Ishikawa (cell line): ENCODE measurements around the gene UQCC2.
A peak's percentile ranks its signal among the peaks of the same experiment; 100 is the strongest.

Experiments used
- CEBPB ChIP-seq: IDR thresholded peaks from 2 replicates; pipeline ENCODE4 v1.6.1; 2012
- CREB1 ChIP-seq: IDR thresholded peaks from 2 replicates; pipeline ENCODE4 v1.6.1; 2012; ENCODE audit warnings: low read depth
- EGR1 ChIP-seq: IDR thresholded peaks from 2 replicates; pipeline ENCODE4 v1.6.1; 2012
- EP300 ChIP-seq: IDR thresholded peaks from 2 replicates; pipeline ENCODE4 v1.6.1; 2012; ENCODE audit warnings: borderline replicate concordance
- FOXM1 ChIP-seq: IDR thresholded peaks from 2 replicates; pipeline ENCODE4 v1.6.1; 2012; ENCODE audit warnings: low read depth, borderline replicate concordance
- MAX ChIP-seq: IDR thresholded peaks from 2 replicates; pipeline ENCODE4 v1.6.1; 2012
- NFIC ChIP-seq: IDR thresholded peaks from 2 replicates; pipeline ENCODE4 v1.6.1; 2012
- RAD21 ChIP-seq: IDR thresholded peaks from 2 replicates; pipeline ENCODE4 v1.6.1; 2012; ENCODE audit warnings: low read depth
- TAF1 ChIP-seq: IDR thresholded peaks from 2 replicates; pipeline ENCODE4 v1.6.1; 2012; ENCODE audit warnings: low read depth, mild to moderate bottlenecking
- TCF12 ChIP-seq: IDR thresholded peaks from 2 replicates; pipeline ENCODE4 v1.6.1; 2012; ENCODE audit warnings: low read depth
- TEAD4 ChIP-seq: IDR thresholded peaks from 2 replicates; pipeline ENCODE4 v1.6.1; 2012
- YY1 ChIP-seq: IDR thresholded peaks from 2 replicates; pipeline ENCODE4 v1.6.1; 2012; ENCODE audit warnings: low read depth
- ZBTB7A ChIP-seq: IDR thresholded peaks from 2 replicates; pipeline ENCODE4 v1.6.1; 2012; ENCODE audit warnings: low read depth
- TF ChIP-seq, protein P1 (sequence below): IDR thresholded peaks from 2 replicates; pipeline ENCODE4 v1.6.1; 2012
- TF ChIP-seq, protein P2 (sequence below): IDR thresholded peaks from 2 replicates; pipeline ENCODE4 v1.6.1; 2012; ENCODE audit warnings: low read depth, mild to moderate bottlenecking

The UQCC2 gene

DNA sequence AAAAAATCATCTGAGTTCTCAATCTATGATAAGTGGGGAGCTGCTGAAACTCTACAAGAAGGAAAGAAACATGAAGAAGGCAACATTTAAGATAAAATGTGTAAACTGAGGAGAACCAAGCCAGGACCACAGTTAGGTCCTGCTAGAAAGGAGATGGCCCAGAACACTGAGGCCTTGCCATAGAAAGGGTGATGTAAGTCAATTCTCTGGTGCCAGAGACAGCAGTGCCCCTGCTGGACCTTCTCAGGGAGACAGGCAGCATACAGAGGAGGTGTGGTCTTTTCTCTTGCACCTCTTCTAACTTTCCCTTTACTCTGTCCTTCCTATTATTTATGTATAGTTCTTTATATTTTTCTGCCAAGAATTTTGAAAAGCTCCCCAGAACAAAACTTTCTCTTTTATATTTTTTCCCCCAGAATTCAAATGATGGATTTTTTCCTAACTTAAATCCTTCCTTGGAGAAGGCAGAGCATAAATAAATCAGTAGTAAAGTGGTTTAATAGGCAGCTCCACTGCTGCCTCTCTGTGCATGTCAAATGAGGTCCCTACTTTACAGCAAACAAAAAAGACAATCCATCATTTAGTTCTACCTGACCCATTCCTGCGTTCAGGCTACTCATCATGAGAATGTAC, 9.0 kb downstream of the UQCC2 start:
- TF ChIP-seq MAX (no peak), EP300 (no peak), RAD21 (peak; percentile 52)

GRCh38 chr6:33700391-33701050, 11.0 kb downstream of the UQCC2 start:
- peak; percentile 72 for TF ChIP-seq RAD21
- no peak for TF ChIP-seq ZBTB7A
- TF ChIP-seq, protein P1, sequence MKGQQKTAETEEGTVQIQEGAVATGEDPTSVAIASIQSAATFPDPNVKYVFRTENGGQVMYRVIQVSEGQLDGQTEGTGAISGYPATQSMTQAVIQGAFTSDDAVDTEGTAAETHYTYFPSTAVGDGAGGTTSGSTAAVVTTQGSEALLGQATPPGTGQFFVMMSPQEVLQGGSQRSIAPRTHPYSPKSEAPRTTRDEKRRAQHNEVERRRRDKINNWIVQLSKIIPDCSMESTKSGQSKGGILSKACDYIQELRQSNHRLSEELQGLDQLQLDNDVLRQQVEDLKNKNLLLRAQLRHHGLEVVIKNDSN = no peak

DNA sequence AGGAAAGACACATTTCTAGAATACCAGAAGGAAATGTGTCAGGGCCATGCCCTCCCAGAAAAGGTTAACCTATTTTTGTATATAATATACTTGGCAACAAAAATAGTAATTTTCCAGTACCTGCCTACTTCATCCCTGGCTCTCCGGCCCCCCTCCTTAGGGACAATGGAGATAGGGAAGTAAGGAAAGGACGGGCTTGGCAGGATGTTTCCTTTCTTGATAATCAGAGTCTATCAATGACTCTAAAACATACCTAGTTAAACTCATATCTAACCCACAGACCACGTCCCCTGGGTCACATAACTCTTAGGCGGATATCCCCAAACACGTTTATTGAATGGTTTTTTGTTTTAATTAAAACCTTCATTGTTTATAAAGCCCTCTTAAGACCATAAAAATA, 11.8 kb downstream of the UQCC2 start:
- TF ChIP-seq, protein P2, sequence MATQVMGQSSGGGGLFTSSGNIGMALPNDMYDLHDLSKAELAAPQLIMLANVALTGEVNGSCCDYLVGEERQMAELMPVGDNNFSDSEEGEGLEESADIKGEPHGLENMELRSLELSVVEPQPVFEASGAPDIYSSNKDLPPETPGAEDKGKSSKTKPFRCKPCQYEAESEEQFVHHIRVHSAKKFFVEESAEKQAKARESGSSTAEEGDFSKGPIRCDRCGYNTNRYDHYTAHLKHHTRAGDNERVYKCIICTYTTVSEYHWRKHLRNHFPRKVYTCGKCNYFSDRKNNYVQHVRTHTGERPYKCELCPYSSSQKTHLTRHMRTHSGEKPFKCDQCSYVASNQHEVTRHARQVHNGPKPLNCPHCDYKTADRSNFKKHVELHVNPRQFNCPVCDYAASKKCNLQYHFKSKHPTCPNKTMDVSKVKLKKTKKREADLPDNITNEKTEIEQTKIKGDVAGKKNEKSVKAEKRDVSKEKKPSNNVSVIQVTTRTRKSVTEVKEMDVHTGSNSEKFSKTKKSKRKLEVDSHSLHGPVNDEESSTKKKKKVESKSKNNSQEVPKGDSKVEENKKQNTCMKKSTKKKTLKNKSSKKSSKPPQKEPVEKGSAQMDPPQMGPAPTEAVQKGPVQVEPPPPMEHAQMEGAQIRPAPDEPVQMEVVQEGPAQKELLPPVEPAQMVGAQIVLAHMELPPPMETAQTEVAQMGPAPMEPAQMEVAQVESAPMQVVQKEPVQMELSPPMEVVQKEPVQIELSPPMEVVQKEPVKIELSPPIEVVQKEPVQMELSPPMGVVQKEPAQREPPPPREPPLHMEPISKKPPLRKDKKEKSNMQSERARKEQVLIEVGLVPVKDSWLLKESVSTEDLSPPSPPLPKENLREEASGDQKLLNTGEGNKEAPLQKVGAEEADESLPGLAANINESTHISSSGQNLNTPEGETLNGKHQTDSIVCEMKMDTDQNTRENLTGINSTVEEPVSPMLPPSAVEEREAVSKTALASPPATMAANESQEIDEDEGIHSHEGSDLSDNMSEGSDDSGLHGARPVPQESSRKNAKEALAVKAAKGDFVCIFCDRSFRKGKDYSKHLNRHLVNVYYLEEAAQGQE = no peak
- TF ChIP-seq CREB1 = no peak
- no peak for TF ChIP-seq TCF12
- TF ChIP-seq FOXM1 = no peak
- TF ChIP-seq TEAD4 = no peak
- TF ChIP-seq MAX = no peak
- TF ChIP-seq CEBPB = no peak
- no peak for TF ChIP-seq ZBTB7A
- no peak for TF ChIP-seq RAD21
- TF ChIP-seq EGR1 = no peak
- no peak for TF ChIP-seq NFIC
- TF ChIP-seq EP300 = no peak
- TF ChIP-seq, protein P1 = no peak
- no peak for TF ChIP-seq YY1
- TF ChIP-seq TAF1 = no peak

- no peak for TF ChIP-seq NFIC
- TF ChIP-seq EP300 = no peak
- TF ChIP-seq EGR1 = no peak
- no peak for TF ChIP-seq TEAD4
- TF ChIP-seq, protein P2 = no peak
- TF ChIP-seq TCF12 = no peak
- no peak for TF ChIP-seq CEBPB
- no peak for TF ChIP-seq CREB1
- TF ChIP-seq FOXM1 = no peak
- no peak for TF ChIP-seq TAF1
- TF ChIP-seq MAX = no peak
- no peak for TF ChIP-seq YY1
- no peak for TF ChIP-seq ZBTB7A
- TF ChIP-seq RAD21 = no peak
- TF ChIP-seq, protein P1 = no peak
Measured at GRCh38 chr6:33699131-33699530, 12.4 kb downstream of the UQCC2 start.

- TF ChIP-seq, protein P1 = no peak
- TF ChIP-seq EP300 = no peak
- TF ChIP-seq CEBPB = no peak
- no peak for TF ChIP-seq RAD21
- no peak for TF ChIP-seq TAF1
Measured at GRCh38 chr6:33698494-33698893, 13.0 kb downstream of the UQCC2 start.
